IPS-20b (cell line): Measurements from ENCODE around the gene SSRP1.
"Not testable (repeated sequence)": the region's sequence is repeated elsewhere in the genome, so short reads cannot be mapped to it uniquely, and the experiment has no call there.

Experiments used
- H3K27ac ChIP-seq: one replicate; pipeline ENCODE4 v1.5.1; 2013; ENCODE audit warnings: low read length
- H3K27me3 ChIP-seq: 2 replicates; pipeline ENCODE4 v1.6.1; 2013; ENCODE audit warnings: mild to moderate bottlenecking, low read length, inconsistent platforms; ENCODE audit not compliant: insufficient read depth
- H3K36me3 ChIP-seq: 2 replicates; pipeline ENCODE4 v1.6.1; 2013; ENCODE audit warnings: low read depth, mild to moderate bottlenecking, inconsistent platforms, low read length, moderate library complexity; ENCODE audit not compliant: insufficient read depth
- H3K4me1 ChIP-seq: 2 replicates; pipeline ENCODE4 v1.6.1; 2013; ENCODE audit warnings: mild to moderate bottlenecking, control low read depth, inconsistent platforms, low read length, moderate library complexity; ENCODE audit not compliant: insufficient read depth
- H3K4me3 ChIP-seq: 2 replicates; pipeline ENCODE4 v1.5.1; 2013; ENCODE audit warnings: mild to moderate bottlenecking, low read length, inconsistent platforms
- H3K9ac ChIP-seq: 2 replicates; pipeline ENCODE4 v1.6.1; 2013; ENCODE audit warnings: low read depth, mild to moderate bottlenecking, inconsistent platforms, low read length, moderate library complexity
- H3K9me3 ChIP-seq: 2 replicates; pipeline ENCODE4 v1.6.1; 2013; ENCODE audit warnings: mild to moderate bottlenecking, low read depth, low read length, inconsistent platforms; ENCODE audit not compliant: insufficient read depth

Gene SSRP1

GRCh38 chr11:57345555-57346211 lies 10.0 kb upstream of the SSRP1 start:
- no peaks in the 10 kb centered on the region for H3K9me3 ChIP-seq
- peaks cover 21% of the 10 kb centered on the region for H3K27me3 ChIP-seq
- H3K4me1 ChIP-seq, result peaks cover 6% of the 10 kb centered on the region; the same call in 1 of the 2 replicates
- H3K4me3 ChIP-seq, result no peak overlapping the region
- no peak overlapping the region for H3K27ac ChIP-seq
- H3K9ac ChIP-seq, result peak overlapping the region; percentile 39; the same call in 1 of the 2 replicates
- H3K36me3 ChIP-seq, result no peaks in the 10 kb centered on the region

- peak overlapping the region; percentile 39; the same call in 1 of the 2 replicates for H3K9ac ChIP-seq
- H3K4me1 ChIP-seq, result peaks cover 6% of the 10 kb centered on the region; the same call in 1 of the 2 replicates
Observed at GRCh38 chr11:57344826-57345225, 9.1 kb upstream of the SSRP1 start.

GRCh38 chr11:57343825-57344224 lies 8.1 kb upstream of the SSRP1 start:
- Histone ChIP-seq H3K9ac (no peak overlapping the region), H3K27ac (no peak overlapping the region), H3K4me1 (peaks cover 11% of the 10 kb centered on the region), H3K4me3 (no peak overlapping the region), H3K9me3 (no peaks in the 10 kb centered on the region), H3K27me3 (peaks cover 37% of the 10 kb centered on the region), H3K36me3 (no peaks in the 10 kb centered on the region)

More at GRCh38 chr11:57344826-57345225, 9.1 kb upstream of the SSRP1 start:
- Histone ChIP-seq H3K27me3 (peaks cover 27% of the 10 kb centered on the region), H3K4me3 (no peak overlapping the region), H3K9me3 (no peaks in the 10 kb centered on the region), H3K27ac (no peak overlapping the region), H3K36me3 (no peaks in the 10 kb centered on the region)

GRCh38 chr11:57342702-57343101 lies 7.0 kb upstream of the SSRP1 start:
- no peaks in the 10 kb centered on the region for H3K36me3 ChIP-seq

GRCh38 chr11:57341250-57341808 lies 5.6 kb upstream of the SSRP1 start:
- H3K36me3 ChIP-seq, result no peaks in the 10 kb centered on the region
- H3K4me3 ChIP-seq, result no peak overlapping the region
- H3K9ac ChIP-seq, result no peak overlapping the region
- no peaks in the 10 kb centered on the region for H3K9me3 ChIP-seq
- peaks cover 26% of the 10 kb centered on the region for H3K27me3 ChIP-seq
- H3K27ac ChIP-seq, result no peak overlapping the region
- H3K4me1 ChIP-seq, result peaks cover 11% of the 10 kb centered on the region

More at GRCh38 chr11:57342702-57343101, 7.0 kb upstream of the SSRP1 start:
- Histone ChIP-seq H3K27ac (no peak overlapping the region), H3K27me3 (peaks cover 36% of the 10 kb centered on the region), H3K9ac (no peak overlapping the region), H3K4me1 (peaks cover 11% of the 10 kb centered on the region), H3K4me3 (no peak overlapping the region), H3K9me3 (no peaks in the 10 kb centered on the region)

GRCh38 chr11:57340039-57340615 lies 4.4 kb upstream of the SSRP1 start:
- Histone ChIP-seq H3K4me1 (peaks cover 14% of the 10 kb centered on the region), H3K27ac (no peak overlapping the region), H3K9me3 (no peaks in the 10 kb centered on the region), H3K27me3 (peaks cover 24% of the 10 kb centered on the region), H3K9ac (no peak overlapping the region), H3K4me3 (no peak overlapping the region), H3K36me3 (no peaks in the 10 kb centered on the region)

GRCh38 chr11:57339328-57339727 lies 3.6 kb upstream of the SSRP1 start:
- peaks cover 7% of the 10 kb centered on the region for H3K36me3 ChIP-seq
- H3K4me1 ChIP-seq, result peaks cover 21% of the 10 kb centered on the region
- H3K4me3 ChIP-seq, result no peak overlapping the region
- no peaks in the 10 kb centered on the region for H3K9me3 ChIP-seq
- H3K27me3 ChIP-seq, result peaks cover 21% of the 10 kb centered on the region
- H3K27ac ChIP-seq, result no peak overlapping the region
- no peak overlapping the region for H3K9ac ChIP-seq

GRCh38 chr11:57338142-57338541 lies 2.5 kb upstream of the SSRP1 start, which contains the start of gene P2RX3:
Gene P2RX3 (plus strand): TSS chr11:57338352. CDS start chr11:57338551, 199 bp downstream.
- no peak within 1 kb of the TSS for H3K27ac ChIP-seq
- H3K36me3 ChIP-seq, result peaks cover 19% of the 10 kb centered on the region
- no peak within 1 kb of the TSS for H3K9ac ChIP-seq
- H3K4me3 ChIP-seq, result no peak within 1 kb of the TSS
- H3K27me3 ChIP-seq, result peaks cover 21% of the 10 kb centered on the region
- H3K4me1 ChIP-seq, result peaks cover 17% of the 10 kb centered on the region
- H3K9me3 ChIP-seq, result no peaks in the 10 kb centered on the region

GRCh38 chr11:57336856-57337255 lies 1.2 kb upstream of the SSRP1 start:
- peaks cover 32% of the 10 kb centered on the region for H3K36me3 ChIP-seq
- H3K4me1 ChIP-seq, result peaks cover 14% of the 10 kb centered on the region
- H3K27me3 ChIP-seq, result peaks cover 21% of the 10 kb centered on the region
- not testable (repeated sequence) for H3K4me3 ChIP-seq, H3K9me3 ChIP-seq, H3K9ac ChIP-seq, H3K27ac ChIP-seq

GRCh38 chr11:57336111-57336666 lies 497 bp upstream of the SSRP1 start:
- Histone ChIP-seq H3K4me3 (peak overlapping the region; percentile 97), H3K27ac (no peak overlapping the region), H3K36me3 (peaks cover 39% of the 10 kb centered on the region), H3K4me1 (peaks cover 14% of the 10 kb centered on the region), H3K9ac (peak overlapping the region; percentile 75; the same call in 1 of the 2 replicates), H3K27me3 (peaks cover 21% of the 10 kb centered on the region), H3K9me3 (no peaks in the 10 kb centered on the region)

GRCh38 chr11:57335023-57335342 lies 709 bp downstream of the SSRP1 start:
- Histone ChIP-seq H3K4me3 (peak overlapping the region; percentile 97), H3K36me3 (peaks cover 51% of the 10 kb centered on the region), H3K9me3 (no peaks in the 10 kb centered on the region), H3K4me1 (peaks cover 14% of the 10 kb centered on the region), H3K9ac (peak overlapping the region; percentile 81), H3K27ac (peak overlapping the region; percentile 72), H3K27me3 (peaks cover 11% of the 10 kb centered on the region; the same call in 1 of the 2 replicates)
